COLO829 (cell line): Measurements from ENCODE around the gene RARRES2.
A peak's percentile ranks its signal among the peaks of the same experiment; 100 is the strongest.
"Not testable (repeated sequence)": the region's sequence is repeated elsewhere in the genome, so short reads cannot be mapped to it uniquely, and the experiment has no call there.

ENCODE experiments used
- DNase-seq: peaks from one replicate; pipeline ENCODE4 v3.0.0; 2012; ENCODE audit warnings: low spot score

Gene RARRES2

GRCh38 chr7:150317748-150318444 is 23.5 kb downstream of the RARRES2 start:
- no peak for DNase-seq

GRCh38 chr7:150316987-150317386 is 24.4 kb downstream of the RARRES2 start:
- DNase-seq: not testable (repeated sequence)

DNA sequence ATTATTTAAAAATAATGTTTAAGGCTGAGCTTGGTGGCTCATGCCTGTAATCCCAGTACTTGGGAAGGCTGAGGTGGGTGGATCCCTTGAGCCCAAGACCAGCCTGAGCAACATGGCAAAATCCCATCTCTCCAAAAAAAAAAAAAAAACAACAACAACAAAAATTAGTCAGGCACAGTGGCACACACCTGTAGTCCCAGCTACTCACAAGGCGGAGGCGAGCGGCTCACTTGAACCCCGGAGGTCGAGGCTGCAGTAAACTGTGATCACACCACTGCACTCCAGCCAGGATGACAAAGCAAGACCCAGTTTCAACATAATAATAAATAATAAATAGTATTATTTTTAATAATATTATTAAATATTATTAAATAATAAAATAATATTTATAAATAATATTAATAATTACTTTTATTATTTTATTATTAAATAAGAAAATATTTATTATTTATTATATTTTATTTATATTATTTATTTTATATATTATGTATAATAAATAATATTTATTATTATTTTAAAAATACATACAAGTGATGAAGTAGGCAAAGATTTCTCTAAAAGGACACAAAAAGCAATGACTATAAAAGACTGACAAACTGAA is 26.7 kb downstream of the RARRES2 start:
- DNase-seq: no peak

GRCh38 chr7:150313870-150314269 is 27.6 kb downstream of the RARRES2 start:
- DNase-seq: no peak

GRCh38 chr7:150313367-150313809 is 28.0 kb downstream of the RARRES2 start:
- no peak for DNase-seq

- DNase-seq: not testable (repeated sequence)
These were observed 28.6 kb downstream of the RARRES2 start for GRCh38 chr7:150312649-150313366.

DNA sequence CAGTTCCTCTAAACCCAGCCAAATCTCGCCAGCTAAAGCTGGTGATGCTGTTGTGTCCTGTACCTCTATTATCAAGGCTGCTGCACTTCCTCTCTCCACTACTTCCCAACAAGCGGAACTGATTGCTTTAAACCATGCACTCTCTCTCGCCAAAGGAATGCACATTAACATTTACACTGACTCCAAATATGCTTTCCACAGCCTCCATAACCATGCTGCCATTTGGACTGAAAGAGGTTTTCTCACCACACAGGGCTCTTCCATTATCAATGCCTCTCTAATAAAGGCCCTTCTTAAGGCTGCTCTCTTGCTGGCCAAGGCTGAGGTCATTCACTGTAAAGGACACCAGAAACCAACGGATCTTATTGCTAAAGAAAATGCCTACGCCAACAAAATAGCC is 29.7 kb downstream of the RARRES2 start:
- peak; percentile 31 for DNase-seq

GRCh38 chr7:150311146-150311545 is 30.3 kb downstream of the RARRES2 start:
- no peak for DNase-seq

- DNase-seq: no peak
These were observed 32.9 kb downstream of the RARRES2 start for GRCh38 chr7:150308575-150308974.

DNA sequence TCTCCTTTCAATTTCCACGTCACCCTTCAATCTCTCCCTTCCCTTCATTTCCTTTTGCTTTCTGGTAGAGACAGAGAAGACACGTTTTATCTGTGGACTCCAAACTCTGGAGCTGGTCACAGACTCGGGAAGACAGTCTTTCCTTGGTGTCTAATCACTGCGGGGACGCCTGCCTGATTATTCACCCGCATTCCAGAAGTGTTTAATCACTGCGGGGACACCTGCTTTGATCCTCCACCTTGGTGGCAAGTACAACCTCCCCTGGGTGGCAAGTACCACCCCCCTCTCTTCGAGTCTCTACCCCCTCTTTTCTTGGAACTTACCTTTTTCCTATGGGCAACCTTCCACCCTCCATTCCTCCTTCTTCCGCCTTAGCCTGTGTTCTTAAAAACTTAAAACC is 33.5 kb downstream of the RARRES2 start:
- DNase-seq: no peak

DNA sequence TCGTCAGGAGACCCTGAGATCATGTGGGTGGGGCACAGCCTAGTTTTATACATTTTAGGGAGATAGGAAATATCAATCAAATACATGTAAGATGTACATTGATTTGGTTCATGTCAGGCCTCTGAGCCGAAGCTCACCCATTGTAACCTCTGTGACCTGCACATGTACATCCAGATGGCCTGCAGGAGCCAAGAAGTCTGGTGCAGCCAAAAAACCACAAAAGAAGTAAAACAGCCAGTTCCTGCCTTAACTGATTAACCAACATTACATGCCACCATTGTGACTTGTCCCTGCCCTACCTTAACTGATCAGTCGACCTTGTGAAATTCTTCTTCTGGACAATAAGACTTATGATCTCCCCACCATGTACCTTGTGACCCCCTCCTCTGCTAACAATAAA is 34.3 kb downstream of the RARRES2 start:
- DNase-seq: no peak

- not testable (repeated sequence) for DNase-seq
These were observed 35.1 kb downstream of the RARRES2 start for GRCh38 chr7:150306377-150306776.

DNA sequence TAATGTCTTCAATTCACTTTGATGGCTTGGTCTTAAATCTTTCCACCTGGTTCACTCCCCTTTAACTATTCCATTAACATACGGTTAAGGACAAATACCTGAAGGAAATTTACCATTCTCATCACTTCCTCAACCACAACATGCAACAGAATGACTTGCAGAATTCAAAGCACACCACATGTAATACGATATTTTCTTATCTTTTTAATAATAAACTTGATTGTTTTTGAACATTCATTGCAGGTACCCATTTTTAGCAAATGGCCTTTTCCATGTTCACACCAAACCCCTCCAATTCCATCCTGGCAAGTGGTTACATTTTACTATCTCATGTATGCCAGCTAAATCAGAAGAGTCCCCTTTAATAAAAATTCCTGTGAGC is 35.5 kb downstream of the RARRES2 start:
- DNase-seq: not testable (repeated sequence)

- not testable (repeated sequence) for DNase-seq
These were observed 36.0 kb downstream of the RARRES2 start for GRCh38 chr7:150305259-150305902.

- DNase-seq: not testable (repeated sequence)
These were observed 36.8 kb downstream of the RARRES2 start for GRCh38 chr7:150304499-150305258.

GRCh38 chr7:150302908-150303310 is 38.5 kb downstream of the RARRES2 start:
- not testable (repeated sequence) for DNase-seq

GRCh38 chr7:150297978-150298377 is 43.5 kb downstream of the RARRES2 start:
- not testable (repeated sequence) for DNase-seq

DNA sequence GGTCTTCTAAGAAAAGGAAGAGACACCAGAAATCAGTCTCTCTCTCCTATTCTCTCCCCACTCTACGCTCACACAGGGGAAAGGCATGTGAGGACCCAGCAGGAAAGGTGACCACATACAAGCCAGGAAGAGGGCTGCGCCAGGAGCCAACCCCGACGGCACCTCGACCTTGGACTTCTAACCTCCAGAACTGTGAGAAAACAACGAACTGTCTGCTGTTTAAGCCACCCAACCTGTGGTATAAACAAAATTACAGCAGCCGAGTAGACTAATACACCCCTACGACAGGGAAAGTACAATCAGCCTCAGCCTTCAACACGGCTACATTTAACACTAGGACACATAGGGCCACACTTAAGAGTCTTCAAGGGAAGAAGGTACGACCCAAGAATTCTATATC is 44.6 kb downstream of the RARRES2 start:
- DNase-seq: not testable (repeated sequence)

DNA sequence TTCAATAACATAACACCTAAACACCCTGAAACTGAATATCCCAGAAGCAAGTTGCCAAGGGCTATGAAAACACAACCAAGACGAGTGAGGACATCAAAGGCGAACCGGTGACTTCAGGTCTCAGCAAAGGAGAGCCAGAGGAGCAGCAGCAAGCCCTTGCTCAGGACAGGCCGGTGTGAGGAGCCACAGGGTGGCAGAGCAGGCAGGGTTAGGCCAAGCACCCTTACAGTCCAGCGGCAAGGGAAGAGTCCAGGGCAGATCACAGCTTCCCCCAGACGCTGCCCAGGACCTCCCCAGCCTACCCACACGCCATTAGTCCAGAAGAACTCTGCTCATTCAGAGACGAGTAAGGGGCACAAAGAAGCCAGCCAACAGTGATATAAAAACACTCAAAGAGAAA is 45.8 kb downstream of the RARRES2 start:
- not testable (repeated sequence) for DNase-seq

GRCh38 chr7:150295027-150295426 is 46.4 kb downstream of the RARRES2 start:
- not testable (repeated sequence) for DNase-seq

DNA sequence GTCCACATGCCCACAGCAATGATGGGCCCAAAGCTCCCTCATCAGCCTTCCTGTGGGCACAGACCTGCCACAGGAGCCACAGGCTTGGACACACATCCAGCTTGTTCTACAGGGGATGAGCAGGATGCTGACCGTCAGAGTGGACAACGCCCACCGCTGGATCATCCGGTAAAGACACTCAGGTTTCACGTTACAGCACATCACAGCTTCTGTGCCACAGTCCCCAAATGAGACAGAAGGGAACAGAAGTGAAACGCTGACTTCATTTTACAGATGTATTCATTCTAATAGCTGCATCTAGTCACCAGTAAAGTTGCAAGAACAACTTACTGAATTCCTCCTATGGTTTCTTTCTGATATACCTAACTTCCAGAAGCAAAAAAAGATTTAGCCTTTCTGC is 51.1 kb downstream of the RARRES2 start:
- DNase-seq: not testable (repeated sequence)

- not testable (repeated sequence) for DNase-seq
These were observed 52.6 kb downstream of the RARRES2 start for GRCh38 chr7:150288816-150289215.
